ENCODE data around the gene LDLRAD4. TPM values are rescaled to one million over a fixed set of nuclear protein-coding genes. Genes with fewer than 3 reads are reported as not detected.

Gene LDLRAD4
- total and polyA plus RNA-seq, 9 of the 15 experiments (the other 6 are each of a cell fraction or from before 2014, with no cell fraction given): 0.01 TPM; not detected in 8

DNA sequence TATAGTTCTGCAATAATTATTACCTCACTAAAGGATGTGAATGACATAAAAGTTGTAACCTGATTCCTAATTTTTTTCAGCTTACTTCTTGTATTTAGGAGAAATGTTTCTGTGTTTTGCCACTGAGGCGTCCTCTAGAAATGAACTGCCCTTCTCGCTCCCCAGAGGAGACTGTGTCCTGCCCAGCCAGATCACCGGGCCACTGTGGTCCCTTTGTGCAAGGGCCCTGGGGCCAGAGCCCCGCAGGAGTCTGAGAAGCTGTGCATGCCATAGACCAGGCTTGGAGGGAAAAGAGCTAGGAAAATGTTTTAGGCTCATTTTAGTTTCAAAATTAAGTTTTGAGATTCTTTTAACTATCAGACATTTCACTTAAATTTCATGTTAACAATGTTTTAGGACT is 31.1 kb upstream of the LDLRAD4 start:
- in situ Hi-C loops (cut with MboI) (no loop called here), intact Hi-C loops (cut with micrococcal nuclease) (no loop called here)
- Histone ChIP-seq H4K20me1 (replicated peaks; ENCODE audit: control insufficient read depth, insufficient read depth, low read length) (no peaks in the 10 kb centered on the region), H3K9me3 (replicated peaks; ENCODE audit: control insufficient read depth, insufficient read depth, low read depth, low read length) (no peaks in the 10 kb centered on the region), H3K4me2 (ENCODE audit: insufficient read depth, low read length) (no peak overlapping the region), H3K4me1 (replicated peaks in 1 of 2; ENCODE audit: control insufficient read depth in 2 of 2, insufficient read depth in 2 of 2, low read length in 2 of 2) (no peaks in the 10 kb centered on the region), H3K27me3 (ENCODE audit: control insufficient read depth in 2 of 2, insufficient read depth in 2 of 2, low read length in 2 of 2) (peaks cover 25 to 46% of the 10 kb centered on the region in 2 experiments), H3K9me1 (ENCODE audit: control insufficient read depth, insufficient read depth, low read length) (no peaks in the 10 kb centered on the region), H3K79me2 (ENCODE audit: control insufficient read depth, insufficient read depth, low read length) (no peaks in the 10 kb centered on the region), H3K36me3 (ENCODE audit: control insufficient read depth, insufficient read depth, low read length) (no peaks in the 10 kb centered on the region), H3K4me3 (no peak overlapping the region), H3K9ac (ENCODE audit: insufficient read depth in 1 of 2, low read depth in 2 of 2, low read length in 2 of 2) (no peak overlapping the region), H2AFZ (ENCODE audit: low read depth, low read length) (no peak overlapping the region), H3K27ac (ENCODE audit: extremely low read depth, low read depth, low read length) (no peak overlapping the region)
- TF ChIP-seq, protein P1, sequence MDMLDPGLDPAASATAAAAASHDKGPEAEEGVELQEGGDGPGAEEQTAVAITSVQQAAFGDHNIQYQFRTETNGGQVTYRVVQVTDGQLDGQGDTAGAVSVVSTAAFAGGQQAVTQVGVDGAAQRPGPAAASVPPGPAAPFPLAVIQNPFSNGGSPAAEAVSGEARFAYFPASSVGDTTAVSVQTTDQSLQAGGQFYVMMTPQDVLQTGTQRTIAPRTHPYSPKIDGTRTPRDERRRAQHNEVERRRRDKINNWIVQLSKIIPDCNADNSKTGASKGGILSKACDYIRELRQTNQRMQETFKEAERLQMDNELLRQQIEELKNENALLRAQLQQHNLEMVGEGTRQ (CRISPR knock-in tag; IDR thresholded peaks at IDR 0.05): no peak
- TF ChIP-seq, protein P2, sequence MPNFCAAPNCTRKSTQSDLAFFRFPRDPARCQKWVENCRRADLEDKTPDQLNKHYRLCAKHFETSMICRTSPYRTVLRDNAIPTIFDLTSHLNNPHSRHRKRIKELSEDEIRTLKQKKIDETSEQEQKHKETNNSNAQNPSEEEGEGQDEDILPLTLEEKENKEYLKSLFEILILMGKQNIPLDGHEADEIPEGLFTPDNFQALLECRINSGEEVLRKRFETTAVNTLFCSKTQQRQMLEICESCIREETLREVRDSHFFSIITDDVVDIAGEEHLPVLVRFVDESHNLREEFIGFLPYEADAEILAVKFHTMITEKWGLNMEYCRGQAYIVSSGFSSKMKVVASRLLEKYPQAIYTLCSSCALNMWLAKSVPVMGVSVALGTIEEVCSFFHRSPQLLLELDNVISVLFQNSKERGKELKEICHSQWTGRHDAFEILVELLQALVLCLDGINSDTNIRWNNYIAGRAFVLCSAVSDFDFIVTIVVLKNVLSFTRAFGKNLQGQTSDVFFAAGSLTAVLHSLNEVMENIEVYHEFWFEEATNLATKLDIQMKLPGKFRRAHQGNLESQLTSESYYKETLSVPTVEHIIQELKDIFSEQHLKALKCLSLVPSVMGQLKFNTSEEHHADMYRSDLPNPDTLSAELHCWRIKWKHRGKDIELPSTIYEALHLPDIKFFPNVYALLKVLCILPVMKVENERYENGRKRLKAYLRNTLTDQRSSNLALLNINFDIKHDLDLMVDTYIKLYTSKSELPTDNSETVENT (CRISPR knock-in tag; IDR thresholded peaks at IDR 0.05): no peak
- TF ChIP-seq ZNF384 (IDR thresholded peaks at IDR 0.05; ENCODE audit: low read depth, low read length): no peak
- no peak for TF ChIP-seq GTF2A2 (tag; IDR thresholded peaks at IDR 0.05)
- TF ChIP-seq, protein P3, sequence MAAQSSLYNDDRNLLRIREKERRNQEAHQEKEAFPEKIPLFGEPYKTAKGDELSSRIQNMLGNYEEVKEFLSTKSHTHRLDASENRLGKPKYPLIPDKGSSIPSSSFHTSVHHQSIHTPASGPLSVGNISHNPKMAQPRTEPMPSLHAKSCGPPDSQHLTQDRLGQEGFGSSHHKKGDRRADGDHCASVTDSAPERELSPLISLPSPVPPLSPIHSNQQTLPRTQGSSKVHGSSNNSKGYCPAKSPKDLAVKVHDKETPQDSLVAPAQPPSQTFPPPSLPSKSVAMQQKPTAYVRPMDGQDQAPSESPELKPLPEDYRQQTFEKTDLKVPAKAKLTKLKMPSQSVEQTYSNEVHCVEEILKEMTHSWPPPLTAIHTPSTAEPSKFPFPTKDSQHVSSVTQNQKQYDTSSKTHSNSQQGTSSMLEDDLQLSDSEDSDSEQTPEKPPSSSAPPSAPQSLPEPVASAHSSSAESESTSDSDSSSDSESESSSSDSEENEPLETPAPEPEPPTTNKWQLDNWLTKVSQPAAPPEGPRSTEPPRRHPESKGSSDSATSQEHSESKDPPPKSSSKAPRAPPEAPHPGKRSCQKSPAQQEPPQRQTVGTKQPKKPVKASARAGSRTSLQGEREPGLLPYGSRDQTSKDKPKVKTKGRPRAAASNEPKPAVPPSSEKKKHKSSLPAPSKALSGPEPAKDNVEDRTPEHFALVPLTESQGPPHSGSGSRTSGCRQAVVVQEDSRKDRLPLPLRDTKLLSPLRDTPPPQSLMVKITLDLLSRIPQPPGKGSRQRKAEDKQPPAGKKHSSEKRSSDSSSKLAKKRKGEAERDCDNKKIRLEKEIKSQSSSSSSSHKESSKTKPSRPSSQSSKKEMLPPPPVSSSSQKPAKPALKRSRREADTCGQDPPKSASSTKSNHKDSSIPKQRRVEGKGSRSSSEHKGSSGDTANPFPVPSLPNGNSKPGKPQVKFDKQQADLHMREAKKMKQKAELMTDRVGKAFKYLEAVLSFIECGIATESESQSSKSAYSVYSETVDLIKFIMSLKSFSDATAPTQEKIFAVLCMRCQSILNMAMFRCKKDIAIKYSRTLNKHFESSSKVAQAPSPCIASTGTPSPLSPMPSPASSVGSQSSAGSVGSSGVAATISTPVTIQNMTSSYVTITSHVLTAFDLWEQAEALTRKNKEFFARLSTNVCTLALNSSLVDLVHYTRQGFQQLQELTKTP (IDR thresholded peaks at IDR 0.05; ENCODE audit: low read depth in 1 of 2, partially characterized antibody in 2 of 2): no peak
- TF ChIP-seq RBFOX2 (IDR thresholded peaks at IDR 0.05; ENCODE audit: low read depth, low read length): no peak
- no peak for TF ChIP-seq KLF13 (tag; IDR thresholded peaks at IDR 0.05; ENCODE audit: borderline replicate concordance, low read depth)
- TF ChIP-seq ZNF589 (CRISPR knock-in tag; IDR thresholded peaks at IDR 0.05; ENCODE audit: low read depth): no peak
- TF ChIP-seq THRAP3 (IDR thresholded peaks at IDR 0.05; ENCODE audit: borderline replicate concordance): no peak
- TF ChIP-seq TSC22D4 (tag; IDR thresholded peaks at IDR 0.05): no peak
- TF ChIP-seq, protein P4, sequence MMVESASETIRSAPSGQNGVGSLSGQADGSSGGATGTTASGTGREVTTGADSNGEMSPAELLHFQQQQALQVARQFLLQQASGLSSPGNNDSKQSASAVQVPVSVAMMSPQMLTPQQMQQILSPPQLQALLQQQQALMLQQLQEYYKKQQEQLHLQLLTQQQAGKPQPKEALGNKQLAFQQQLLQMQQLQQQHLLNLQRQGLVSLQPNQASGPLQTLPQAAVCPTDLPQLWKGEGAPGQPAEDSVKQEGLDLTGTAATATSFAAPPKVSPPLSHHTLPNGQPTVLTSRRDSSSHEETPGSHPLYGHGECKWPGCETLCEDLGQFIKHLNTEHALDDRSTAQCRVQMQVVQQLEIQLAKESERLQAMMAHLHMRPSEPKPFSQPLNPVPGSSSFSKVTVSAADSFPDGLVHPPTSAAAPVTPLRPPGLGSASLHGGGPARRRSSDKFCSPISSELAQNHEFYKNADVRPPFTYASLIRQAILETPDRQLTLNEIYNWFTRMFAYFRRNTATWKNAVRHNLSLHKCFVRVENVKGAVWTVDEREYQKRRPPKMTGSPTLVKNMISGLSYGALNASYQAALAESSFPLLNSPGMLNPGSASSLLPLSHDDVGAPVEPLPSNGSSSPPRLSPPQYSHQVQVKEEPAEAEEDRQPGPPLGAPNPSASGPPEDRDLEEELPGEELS (CRISPR knock-in tag; IDR thresholded peaks at IDR 0.05; ENCODE audit: borderline replicate concordance): no peak
- ChIA-PET CTCF (ENCODE audit: low intra/inter-chr PET ratio) (no interaction called here), POLR2A (no interaction called here)
- FAIRE-seq (no peak), ATAC-seq (no peak), DNase-seq (ENCODE audit: extremely low read depth in 1 of 4, low spot score in 3 of 4) (no peak)
- WGBS (ENCODE audit: insufficient coverage, low coverage, missing lambda C conversion rate): 0% methylated on average over 4 of the region's 4 CpGs
- no TSS peak for BruUV-seq (replicated peaks)

All from K562 (cell line).